NCI-H69 (cell line): Measurements from ENCODE around the gene GCFC2.

Source experiments
- DNase-seq: peaks from one replicate; lab custom pipeline; 2025; lab: John Stamatoyannopoulos, UW

GCFC2 gene

DNA sequence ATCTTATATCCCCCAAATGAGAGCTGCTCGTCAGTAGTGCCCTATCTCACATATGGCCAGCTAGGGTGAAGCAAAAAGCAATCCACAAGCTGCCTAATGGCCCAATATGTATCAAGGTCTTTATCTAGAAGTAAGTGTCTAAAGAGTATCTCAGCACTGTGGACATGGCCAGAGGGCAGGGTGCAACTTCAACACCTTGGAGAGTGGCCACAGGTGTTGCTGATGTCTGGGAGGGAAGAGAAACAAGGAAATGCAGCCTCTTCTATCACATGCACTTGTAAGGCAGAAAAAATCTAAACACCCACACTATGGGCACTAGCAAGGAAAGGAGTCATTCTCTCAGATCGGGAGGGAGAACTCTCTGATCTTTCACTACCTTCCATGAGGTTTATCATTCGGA, 87.8 kb downstream of the GCFC2 start:
- DNase-seq: no peak

DNA sequence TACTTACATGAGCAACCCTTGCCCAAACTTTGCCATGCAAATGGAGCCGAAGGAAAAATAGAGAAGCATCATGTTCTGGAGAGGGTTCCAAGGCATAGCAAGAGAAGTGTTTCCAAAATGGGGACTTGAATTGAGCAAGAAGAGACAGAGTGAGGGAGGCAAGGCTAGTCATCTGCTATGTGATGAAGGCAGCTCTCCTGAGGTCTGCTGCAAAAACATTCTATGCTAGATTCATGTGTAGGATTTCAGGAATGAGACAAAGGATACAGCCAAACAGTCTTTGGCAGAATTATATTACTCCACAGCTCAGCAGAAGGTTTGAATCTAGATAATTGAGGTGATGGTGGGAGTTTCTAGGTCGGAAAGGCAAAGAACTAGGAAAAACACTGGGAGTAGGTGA, 88.2 kb downstream of the GCFC2 start:
- DNase-seq: no peak

DNA sequence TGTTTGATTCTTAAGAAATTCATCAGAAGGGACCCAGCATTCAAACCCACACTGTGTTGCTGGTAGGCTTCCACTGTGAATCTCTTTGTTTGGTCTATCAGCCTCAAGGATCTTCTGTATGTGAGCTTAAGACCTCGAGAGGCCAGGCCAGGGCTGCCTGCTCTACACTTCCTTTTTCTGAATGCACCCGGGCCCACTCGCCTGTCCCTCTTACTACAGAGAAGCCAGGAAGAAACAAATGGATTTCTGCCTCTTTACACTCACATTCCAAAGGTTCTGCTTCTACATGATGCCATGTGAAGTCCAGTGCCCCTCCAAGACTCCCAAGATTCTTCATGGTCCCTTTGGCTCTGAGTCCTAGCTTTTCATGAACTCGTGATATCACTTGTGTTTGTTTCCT, 89.5 kb downstream of the GCFC2 start:
- no peak for DNase-seq

DNA sequence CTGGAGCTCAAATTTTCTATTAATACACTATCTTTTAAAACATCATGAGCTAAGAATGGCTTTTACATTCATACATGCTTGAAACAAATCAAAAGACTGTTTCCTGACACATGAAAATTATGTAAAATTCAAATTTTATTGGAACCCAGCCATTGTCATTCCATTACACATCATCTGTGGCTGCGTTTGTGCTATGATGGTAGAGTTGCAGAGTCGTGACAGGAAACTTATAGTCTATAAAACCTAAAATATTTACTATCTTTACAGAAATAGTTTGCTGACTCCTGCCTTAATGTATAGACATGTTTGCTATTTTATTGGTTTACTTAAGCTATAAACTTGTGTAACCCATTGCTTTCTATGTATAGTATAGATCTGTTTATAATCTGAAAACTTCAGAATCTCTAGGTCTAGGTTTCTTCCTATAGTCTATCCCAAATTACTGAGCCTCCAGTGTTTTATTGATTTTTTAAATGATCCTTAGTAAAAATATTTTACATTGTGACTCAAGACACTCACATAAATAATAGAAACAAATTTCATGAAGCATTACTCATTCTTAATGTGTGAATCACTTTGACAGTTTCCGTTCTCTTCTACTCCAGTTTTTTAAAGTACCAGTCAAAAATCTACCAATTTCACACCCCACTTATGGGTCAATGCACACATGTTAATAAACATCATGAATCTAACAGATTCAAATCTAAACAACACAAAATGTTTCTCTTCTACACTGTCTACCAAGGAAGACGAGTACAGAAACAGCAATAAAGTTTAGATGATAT, 90.6 kb downstream of the GCFC2 start:
- no peak for DNase-seq

DNA sequence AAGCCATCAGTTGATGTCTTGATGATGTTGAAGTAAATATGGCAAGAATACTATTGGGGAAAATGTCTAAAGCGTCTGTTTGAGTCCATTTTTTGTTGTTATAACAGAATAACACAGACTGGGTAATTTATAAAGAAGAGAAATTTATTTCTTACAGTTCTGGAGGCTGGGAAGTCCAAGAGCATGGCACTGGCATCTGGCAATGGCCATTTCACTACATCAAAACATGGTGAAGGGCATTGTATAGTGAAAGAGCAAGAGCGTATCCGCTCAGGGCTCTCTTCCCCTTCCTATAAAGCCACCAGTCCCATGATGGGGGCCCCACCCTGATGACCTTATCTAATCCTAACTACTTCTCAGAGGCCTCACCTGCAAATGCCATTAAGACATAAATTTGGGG, 93.8 kb downstream of the GCFC2 start:
- no peak for DNase-seq

DNA sequence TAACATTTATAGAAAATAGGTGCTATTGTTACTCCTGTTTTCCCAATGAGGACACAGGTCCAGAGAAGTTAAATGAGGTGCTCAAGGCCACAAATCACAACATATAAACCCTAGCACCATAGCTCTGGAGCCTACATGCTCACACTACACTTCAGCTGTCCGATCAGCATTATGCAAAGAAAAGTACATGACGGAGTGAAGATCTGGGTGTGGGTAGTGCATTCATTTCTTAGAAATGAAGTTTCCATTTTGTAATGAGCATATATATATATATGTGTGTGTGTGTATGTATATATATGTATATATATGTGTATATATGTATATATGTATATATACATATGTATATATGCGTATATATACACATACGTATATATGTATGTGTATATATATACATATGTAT, 94.3 kb downstream of the GCFC2 start:
- DNase-seq: no peak

DNA sequence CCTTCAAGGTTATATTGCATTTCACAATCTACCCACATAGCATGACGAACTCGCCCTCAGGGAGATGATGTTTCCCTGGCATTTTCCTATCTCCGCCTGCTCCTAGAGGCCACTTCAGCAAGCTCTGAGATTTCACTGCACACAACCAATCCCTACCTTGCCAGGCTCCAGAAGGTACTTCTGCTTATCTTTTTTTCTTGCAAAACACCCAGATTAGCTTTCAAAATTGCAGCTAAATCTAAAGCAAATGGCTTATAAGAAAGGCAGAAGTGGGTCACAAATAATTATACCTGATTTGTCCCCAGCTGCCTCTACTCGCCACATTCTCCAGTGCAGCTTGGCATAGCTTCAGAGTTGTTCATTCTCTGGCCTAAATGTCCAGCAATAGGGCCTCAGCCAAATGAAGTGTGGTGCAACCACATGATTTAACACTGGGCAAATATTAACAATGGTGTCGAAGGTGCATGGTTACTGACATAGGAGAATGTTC, 96.5 kb downstream of the GCFC2 start:
- no peak for DNase-seq

DNA sequence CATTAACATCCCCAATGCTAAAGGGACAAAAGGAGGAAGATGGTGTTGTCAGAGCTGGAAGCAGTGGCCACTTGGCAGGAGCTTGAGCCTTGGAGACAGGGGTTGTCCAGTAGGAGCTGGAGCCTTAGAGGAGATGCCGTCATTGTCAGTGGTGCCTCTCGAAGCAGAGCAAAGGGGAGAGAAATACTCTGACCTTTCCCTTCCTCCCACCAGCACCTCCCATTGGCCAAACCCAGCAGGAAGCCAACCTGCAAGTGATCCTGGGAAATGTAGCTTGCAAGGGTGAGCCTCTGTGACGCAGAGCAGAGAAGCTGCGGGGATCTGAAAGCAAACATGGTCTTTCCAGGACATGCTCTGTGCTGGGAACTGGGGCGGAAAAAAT, 97.9 kb downstream of the GCFC2 start:
- DNase-seq: no peak
